Cardiac fibroblast (primary cell): ENCODE measurements around the gene SRCAP.

Source experiments
- DNase-seq, 2 donors: peaks; one replicate each; pipeline versions ENCODE4 v3.0.0 to v3.0.0-alpha.2; 2010; ENCODE audit warnings: low read depth in 2 of 2
- H3K4me3 ChIP-seq, 2 donors: replicated peaks in 1 of 2; 1 replicate in 1 of 2; 2 replicates in 1 of 2; pipeline ENCODE4 v1.5.1; 2011; ENCODE audit warnings: low read depth in 2 of 2, low read length in 2 of 2, mild to moderate bottlenecking in 2 of 2, moderate library complexity in 1 of 2
- TF ChIP-seq, protein P1 (sequence below): IDR thresholded peaks from one replicate; pipeline ENCODE4 v1.5.1; 2011; ENCODE audit warnings: low read depth, mild to moderate bottlenecking, low read length, inconsistent platforms

The SRCAP gene

DNA sequence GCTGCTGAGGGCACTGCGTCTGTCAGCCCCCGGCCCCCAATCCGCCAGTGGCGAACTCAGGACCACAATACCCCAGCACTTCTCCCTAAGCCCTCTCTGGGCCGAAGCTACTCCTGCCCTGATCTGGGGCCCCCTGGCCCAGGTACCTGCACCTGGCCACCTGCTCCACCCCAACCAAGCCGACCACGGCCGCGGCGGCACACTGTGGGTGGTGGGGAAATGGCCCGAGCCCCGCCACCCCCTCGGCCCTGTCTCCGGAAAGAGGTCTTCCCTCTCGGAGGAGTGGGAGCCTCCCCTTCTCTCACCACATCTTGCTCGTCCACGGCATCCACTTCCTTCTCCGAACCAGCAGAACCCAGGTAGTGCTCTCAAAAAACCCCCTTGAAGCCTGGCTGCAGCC, 44.1 kb upstream of the SRCAP start:
- no peak overlapping the region for H3K4me3 ChIP-seq
- no peak for DNase-seq
- TF ChIP-seq, protein P1, sequence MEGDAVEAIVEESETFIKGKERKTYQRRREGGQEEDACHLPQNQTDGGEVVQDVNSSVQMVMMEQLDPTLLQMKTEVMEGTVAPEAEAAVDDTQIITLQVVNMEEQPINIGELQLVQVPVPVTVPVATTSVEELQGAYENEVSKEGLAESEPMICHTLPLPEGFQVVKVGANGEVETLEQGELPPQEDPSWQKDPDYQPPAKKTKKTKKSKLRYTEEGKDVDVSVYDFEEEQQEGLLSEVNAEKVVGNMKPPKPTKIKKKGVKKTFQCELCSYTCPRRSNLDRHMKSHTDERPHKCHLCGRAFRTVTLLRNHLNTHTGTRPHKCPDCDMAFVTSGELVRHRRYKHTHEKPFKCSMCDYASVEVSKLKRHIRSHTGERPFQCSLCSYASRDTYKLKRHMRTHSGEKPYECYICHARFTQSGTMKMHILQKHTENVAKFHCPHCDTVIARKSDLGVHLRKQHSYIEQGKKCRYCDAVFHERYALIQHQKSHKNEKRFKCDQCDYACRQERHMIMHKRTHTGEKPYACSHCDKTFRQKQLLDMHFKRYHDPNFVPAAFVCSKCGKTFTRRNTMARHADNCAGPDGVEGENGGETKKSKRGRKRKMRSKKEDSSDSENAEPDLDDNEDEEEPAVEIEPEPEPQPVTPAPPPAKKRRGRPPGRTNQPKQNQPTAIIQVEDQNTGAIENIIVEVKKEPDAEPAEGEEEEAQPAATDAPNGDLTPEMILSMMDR, result no peak

- TF ChIP-seq, protein P1, result no peak
- no peak for DNase-seq
- H3K4me3 ChIP-seq, result no peak overlapping the region
Measured at GRCh38 chr16:30655815-30656347, 43.1 kb upstream of the SRCAP start.

GRCh38 chr16:30656388-30656787, 42.6 kb upstream of the SRCAP start:
- no peak overlapping the region for H3K4me3 ChIP-seq
- TF ChIP-seq, protein P1, result no peak
- DNase-seq, result no peak

DNA sequence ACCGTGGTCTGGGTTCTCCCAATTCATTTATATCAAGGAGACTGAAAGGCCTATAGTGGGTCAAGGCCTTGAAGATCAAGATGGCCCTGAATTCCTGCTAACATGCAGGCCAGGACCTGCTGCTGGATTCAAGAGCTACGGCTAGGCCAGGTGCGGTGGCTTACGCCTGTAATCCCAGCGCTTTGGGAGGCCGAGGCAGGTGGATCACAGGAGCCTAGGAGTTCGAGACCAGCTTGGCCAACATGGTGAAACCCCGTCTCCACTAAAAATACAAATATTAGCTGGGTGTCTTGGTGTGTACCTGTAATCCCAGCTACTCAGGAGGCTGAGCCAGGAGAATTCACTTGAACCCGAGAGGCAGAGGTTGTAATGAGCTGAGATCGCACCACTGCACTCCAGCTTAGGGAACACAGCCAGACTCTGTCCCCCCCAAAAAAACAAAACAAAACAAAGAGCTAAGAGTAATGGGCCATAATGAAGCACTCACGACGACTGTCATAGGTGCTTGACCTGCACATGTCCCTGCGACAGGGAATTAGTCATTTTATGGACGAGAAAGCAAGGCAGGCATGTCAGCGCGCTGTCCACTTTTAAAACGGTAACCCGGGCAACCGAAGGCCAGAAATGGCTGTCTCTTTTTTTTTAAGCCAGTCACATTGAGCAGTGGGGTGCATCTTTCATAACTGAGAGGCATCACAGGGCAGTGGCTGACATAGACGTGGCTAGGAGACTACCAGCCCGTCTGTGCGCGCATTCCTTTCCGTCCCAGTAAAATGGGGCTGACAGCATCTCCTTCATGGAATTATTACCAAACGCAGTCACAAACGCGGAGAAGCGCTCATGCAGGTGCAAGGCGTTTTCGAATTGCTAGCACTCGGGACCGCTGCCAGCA, 41.8 kb upstream of the SRCAP start:
- TF ChIP-seq, protein P1, result no peak
- no peak for DNase-seq
- H3K4me3 ChIP-seq, result peak overlapping the region; percentile 43 to 44

DNA sequence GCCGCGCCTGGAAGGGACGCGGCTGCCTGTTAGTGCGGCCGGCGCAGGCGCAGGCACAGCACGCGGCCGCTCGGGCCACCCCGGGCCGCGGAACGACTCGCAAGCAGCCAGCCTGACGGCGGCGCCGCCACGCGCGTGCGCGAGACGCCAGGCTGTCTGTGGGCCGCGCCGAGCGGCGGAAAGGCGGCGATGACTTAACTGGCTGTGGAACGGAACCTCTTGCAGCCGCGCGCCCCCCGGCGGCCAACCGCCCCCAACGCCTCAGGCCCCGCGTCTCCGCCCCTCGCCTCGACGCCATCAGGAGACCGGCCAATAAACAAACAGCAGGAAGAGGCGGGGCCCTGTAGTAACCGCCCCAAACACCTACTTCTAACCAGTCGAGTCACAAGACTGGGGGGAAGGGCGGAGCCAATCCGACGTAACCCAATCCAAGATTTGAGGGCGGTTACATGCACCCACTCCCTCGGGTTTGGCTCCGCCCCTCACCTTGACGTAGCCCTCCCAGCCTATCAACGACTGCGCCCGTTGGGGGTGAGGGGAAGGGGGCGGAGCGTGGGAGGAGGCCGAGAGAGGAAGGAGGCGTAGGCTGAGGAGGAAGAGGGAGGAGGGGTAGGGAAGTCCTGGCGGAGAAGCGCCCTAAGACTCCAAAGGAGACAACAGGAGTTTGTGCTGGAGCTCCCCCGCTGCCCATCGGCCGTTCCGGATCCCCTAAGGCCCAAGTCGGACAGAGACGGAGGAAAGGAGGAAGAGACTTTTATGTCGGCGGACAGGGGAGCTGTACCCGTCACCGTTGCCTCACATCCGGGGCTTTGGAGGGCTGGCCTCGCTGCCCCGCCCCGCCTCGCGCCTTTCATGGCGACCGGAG, 40.9 kb upstream of the SRCAP start, which contains the start of gene FBRS:
Gene FBRS, plus strand, starts transcription at position 566 of the 865 bp plus-strand sequence. CDS start 1,088 bp downstream, outside the sequence.
- TF ChIP-seq, protein P1, result peak; percentile 36
- H3K4me3 ChIP-seq, result peak within 1 kb of the TSS; percentile 79 to 86
- peak; percentile 100 for DNase-seq

DNA sequence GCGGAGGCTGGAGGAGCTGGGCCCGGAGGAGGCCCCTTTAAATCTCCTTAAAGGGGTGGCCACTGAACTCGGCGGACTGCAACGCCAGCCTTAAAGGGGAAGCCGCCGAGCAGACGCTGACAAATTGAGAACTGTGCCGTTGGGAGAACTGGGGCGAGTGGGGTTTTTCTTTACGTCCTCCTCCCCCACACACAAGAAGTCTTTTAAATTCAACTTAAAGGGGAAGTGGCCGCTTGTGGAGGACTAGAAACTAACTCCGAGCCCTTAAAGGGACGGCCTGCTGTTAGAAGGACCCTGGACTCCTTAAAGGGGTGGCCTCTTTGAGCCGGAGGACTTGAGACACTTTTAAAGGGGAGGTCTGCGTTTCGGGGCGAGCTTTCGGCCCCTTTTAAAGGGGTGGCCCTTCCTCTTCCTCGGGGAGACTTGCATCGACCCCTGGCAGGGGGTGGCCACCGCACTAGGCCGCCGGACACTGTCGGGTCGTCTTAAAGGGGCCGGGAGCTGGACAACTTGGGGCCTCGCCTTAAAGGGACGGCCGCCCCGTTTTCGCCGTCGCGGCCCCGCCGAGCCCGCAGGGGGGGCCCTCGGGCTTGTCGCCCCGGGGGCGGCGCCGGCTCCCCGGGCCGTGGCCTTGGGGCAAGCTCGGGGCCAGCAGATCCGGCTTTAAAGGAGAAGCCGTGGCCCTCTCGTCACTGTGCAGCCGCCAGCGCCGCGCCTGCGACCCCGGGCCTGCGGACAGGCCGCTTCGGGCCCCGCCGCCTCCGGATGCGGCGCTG, 40.1 kb upstream of the SRCAP start:
- peak; percentile 98 to 99 for DNase-seq
- H3K4me3 ChIP-seq, result peak overlapping the region; percentile 79 to 86
- TF ChIP-seq, protein P1, result no peak
